ENCODE measurements around the gene PMM2. TPM values are rescaled to one million over a fixed set of nuclear protein-coding genes. Genes with fewer than 3 reads are reported as not detected.

PMM2 gene
- total and polyA plus RNA-seq, 9 of the 15 experiments (the other 6 are each of a cell fraction or from before 2014, with no cell fraction given), result 5.6 to 42.7 (median 25.9) TPM

- TF ChIP-seq ZBTB2 (IDR thresholded peaks at IDR 0.05) (peak; percentile 59; the same call in 1 of the 2 replicates), PHF8 (IDR thresholded peaks at IDR 0.05; ENCODE audit: borderline replicate concordance, low read length) (peak; percentile 25; the same call in 1 of the 2 replicates), PTRF (tag; IDR thresholded peaks at IDR 0.05) (no peak), YY1 (IDR thresholded peaks at IDR 0.05; ENCODE audit: borderline replicate concordance in 1 of 3, control insufficient read depth in 1 of 3, extremely low read depth in 1 of 3, insufficient read depth in 3 of 3, insufficient read length in 1 of 3, insufficient replicate concordance in 2 of 3, low read depth in 1 of 3, low read length in 2 of 3) (peak in 1 of 3 experiments; percentile 23), EGR1 (conservative IDR thresholded peaks at IDR 0.05) (peak; percentile 37; the same call in 1 of the 2 replicates), LARP7 (IDR thresholded peaks at IDR 0.05) (0 out of 2 replicates have a peak, but pooled peaks have one; percentile 51), HBP1 (CRISPR knock-in tag; IDR thresholded peaks at IDR 0.05) (no peak), PBX2 (CRISPR knock-in tag; IDR thresholded peaks at IDR 0.05; ENCODE audit: low read depth) (no peak), PBX2 (tag; conservative IDR thresholded peaks at IDR 0.05; ENCODE audit: low read depth) (no peak), FOSL1 (tag; conservative IDR thresholded peaks at IDR 0.05) (no peak), POLR2G (IDR thresholded peaks at IDR 0.05; ENCODE audit: low read depth, low read length) (peak; percentile 53), ZNF445 (CRISPR knock-in tag; IDR thresholded peaks at IDR 0.05; ENCODE audit: low read depth) (no peak), MIER1 (IDR thresholded peaks at IDR 0.05; ENCODE audit: low read depth) (no peak), DPF2 (IDR thresholded peaks at IDR 0.05) (peak; percentile 14; the same call in 1 of the 2 replicates), BHLHE40 (IDR thresholded peaks at IDR 0.05; ENCODE audit: low read length) (peak; percentile 28; the same call in 1 of the 2 replicates)
- TF ChIP-seq, protein P1, sequence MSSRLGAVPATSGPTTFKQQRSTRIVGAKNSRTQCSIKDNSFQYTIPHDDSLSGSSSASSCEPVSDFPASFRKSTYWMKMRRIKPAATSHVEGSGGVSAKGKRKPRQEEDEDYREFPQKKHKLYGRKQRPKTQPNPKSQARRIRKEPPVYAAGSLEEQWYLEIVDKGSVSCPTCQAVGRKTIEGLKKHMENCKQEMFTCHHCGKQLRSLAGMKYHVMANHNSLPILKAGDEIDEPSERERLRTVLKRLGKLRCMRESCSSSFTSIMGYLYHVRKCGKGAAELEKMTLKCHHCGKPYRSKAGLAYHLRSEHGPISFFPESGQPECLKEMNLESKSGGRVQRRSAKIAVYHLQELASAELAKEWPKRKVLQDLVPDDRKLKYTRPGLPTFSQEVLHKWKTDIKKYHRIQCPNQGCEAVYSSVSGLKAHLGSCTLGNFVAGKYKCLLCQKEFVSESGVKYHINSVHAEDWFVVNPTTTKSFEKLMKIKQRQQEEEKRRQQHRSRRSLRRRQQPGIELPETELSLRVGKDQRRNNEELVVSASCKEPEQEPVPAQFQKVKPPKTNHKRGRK (tag; IDR thresholded peaks at IDR 0.05), result peak; percentile 73
- TF ChIP-seq, protein P2, sequence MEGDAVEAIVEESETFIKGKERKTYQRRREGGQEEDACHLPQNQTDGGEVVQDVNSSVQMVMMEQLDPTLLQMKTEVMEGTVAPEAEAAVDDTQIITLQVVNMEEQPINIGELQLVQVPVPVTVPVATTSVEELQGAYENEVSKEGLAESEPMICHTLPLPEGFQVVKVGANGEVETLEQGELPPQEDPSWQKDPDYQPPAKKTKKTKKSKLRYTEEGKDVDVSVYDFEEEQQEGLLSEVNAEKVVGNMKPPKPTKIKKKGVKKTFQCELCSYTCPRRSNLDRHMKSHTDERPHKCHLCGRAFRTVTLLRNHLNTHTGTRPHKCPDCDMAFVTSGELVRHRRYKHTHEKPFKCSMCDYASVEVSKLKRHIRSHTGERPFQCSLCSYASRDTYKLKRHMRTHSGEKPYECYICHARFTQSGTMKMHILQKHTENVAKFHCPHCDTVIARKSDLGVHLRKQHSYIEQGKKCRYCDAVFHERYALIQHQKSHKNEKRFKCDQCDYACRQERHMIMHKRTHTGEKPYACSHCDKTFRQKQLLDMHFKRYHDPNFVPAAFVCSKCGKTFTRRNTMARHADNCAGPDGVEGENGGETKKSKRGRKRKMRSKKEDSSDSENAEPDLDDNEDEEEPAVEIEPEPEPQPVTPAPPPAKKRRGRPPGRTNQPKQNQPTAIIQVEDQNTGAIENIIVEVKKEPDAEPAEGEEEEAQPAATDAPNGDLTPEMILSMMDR (IDR thresholded peaks at IDR 0.05 in 2 of 3, conservative IDR thresholded peaks at IDR 0.05 in 1 of 3; ENCODE audit: insufficient read depth in 2 of 3, low read depth in 1 of 3, low read length in 3 of 3), result peak in 2 of 3 experiments; percentile 26 to 74; a peak in 4 of 6 replicates
These were observed 71.8 kb downstream of the PMM2 start (continued) for GRCh38 chr16:8869212-8869987.

Measured in K562 (cell line).